Heart left ventricle (tissue), 16 donors: Measurements from ENCODE around the gene SNX15. TPM values are rescaled to one million over a fixed set of nuclear protein-coding genes. Genes with fewer than 3 reads are reported as not detected.

Experiments used
- ATAC-seq, 4 donors: fragments of 200-7000 bp; cut with Tn5 transposase; one replicate each; pipeline ENCODE4 v1.9.1; 2020 to 2022; ENCODE audit warnings: moderate library complexity in 4 of 4, mild to moderate bottlenecking in 3 of 4, moderate number of reproducible peaks in 1 of 4
- DNase-seq, 5 donors: peaks; one replicate each; pipeline ENCODE4 v3.0.0-alpha.2; 2020
- H3K27ac ChIP-seq, 12 donors: fragments of 200-600 bp; sonication (generic) in 4 of 12; one replicate each; pipeline versions ENCODE4 v1.5.0 to v1.8.0; 2016 to 2022; ENCODE audit warnings: mild to moderate bottlenecking in 2 of 12
- H3K27me3 ChIP-seq, 9 donors: fragments of 200-600 bp; sonication (generic) in 2 of 9; one replicate each; pipeline versions ENCODE4 v1.5.1 to v1.8.0; 2016 to 2022; ENCODE audit warnings: mild to moderate bottlenecking in 3 of 9
- H3K36me3 ChIP-seq, 9 donors: fragments of 200-600 bp; sonication (generic) in 2 of 9; one replicate each; pipeline versions ENCODE4 v1.5.0 to v1.8.0; 2018 to 2022; ENCODE audit warnings: mild to moderate bottlenecking in 2 of 9
- H3K4me1 ChIP-seq, 12 donors: fragments of 200-600 bp; sonication (generic) in 4 of 12; one replicate each; pipeline versions ENCODE4 v1.5.0 to v1.8.0; 2016 to 2022; ENCODE audit warnings: mild to moderate bottlenecking in 3 of 12
- H3K4me3 ChIP-seq, 12 donors: fragments of 200-600 bp; sonication (generic) in 4 of 12; one replicate each; pipeline versions ENCODE4 v1.5.0 to v1.8.0; 2017 to 2022; ENCODE audit warnings: mild to moderate bottlenecking in 9 of 12, moderate library complexity in 4 of 12
- H3K9me3 ChIP-seq, 12 donors: fragments of 200-600 bp; sonication (generic) in 4 of 12; one replicate each; pipeline versions ENCODE4 v1.5.0 to v1.8.0; 2016 to 2022; ENCODE audit warnings: mild to moderate bottlenecking in 1 of 12
- POLR2A ChIP-seq, 2 donors: fragments of 450-650 bp; IDR thresholded peaks; one replicate each; pipeline ENCODE4 v1.6.1; 2017; ENCODE audit warnings: antibody characterized with exemption in 2 of 2, mild to moderate bottlenecking in 2 of 2, moderate library complexity in 2 of 2
- WGBS, 4 donors: extraction: QIAGEN DNeasy Blood & Tissue Kit in 2 of 4; methylation state at CpG; one replicate each; pipeline versions ENCODE4 v1.1.5 to v1.1.7; 2013 to 2018; 5-methylcytosine and 5-hydroxymethylcytosine counted together
- intact Hi-C, 10 donors: fragments of 100-400 bp; cut with DNase I; formaldehyde crosslinking; loops; one replicate each; pipeline versions ENCODE4 v1.11.1 to v1.14.2; 2022
- polyA plus RNA-seq, 2 donors: library from polyadenylated mRNA; stranded (reverse); fragments of 200-250 nt; gene quantifications; one replicate each; pipeline ENCODE4 v1.2.3, GENCODE V29; 2013
- total RNA-seq, 9 donors: library from RNA; depleted of rRNA in 2 of 9; stranded (reverse); fragments of >200 nt in 2 of 9; fragmentation: NEBNext Ultra II Directional in 3 of 9; extraction: Animal tissue kit (Norgen Biotek cat#: 25700) in 3 of 9; gene quantifications; one replicate each; pipeline versions ENCODE4 v1.1.0 to v1.2.4, GENCODE V29; 2016 to 2023
- TF ChIP-seq, protein P1 (sequence below), 12 donors: fragments of 200-600 bp; sonication (generic) in 4 of 12; IDR thresholded peaks; one replicate each; pipeline versions ENCODE4 v1.5.0 to v1.8.0; 2018 to 2022; ENCODE audit warnings: antibody characterized with exemption in 12 of 12, mild to moderate bottlenecking in 5 of 12
- donor health status: ischemic (EF 13 %, LVEDD 7.1; RV severe dilation, severe dysfunction).
- donor health status: healthy with polysubstance abuse.
- donor health status: DM: no; HTN: yes; CAD: no.
- donor health status: DM: no; HTN: no; CAD: no.
- donor health status: ischemic (EF 25% LVEDD 6.9; RV normal size, moderate dysfunction).
- donor health status: ischemic (EF 25% LVEDD 5.7; RV mildly dilated, moderate dysfunction).
- donor health status: healthy.
- donor health status: DM: yes; HTN: yes; CAD: no.
- donor health status: ischemic (EF 35%, LVEDD 5.7; RV mildly dilated, moderate dysfunction).
- donor health status: nonischemic (EF 11% LVEDD 7.7; RV severe dilation, severe dysfunction).
- donor health status: DM: yes; HTN: yes; CAD: no.
- donor health status: PGD.
- donor health status: ischemic (EF 29% LVEDD 5.4; RV normal size, mild dysfunction).
- donor health status: nonischemic (EF 23%, LVEDD 6.1; RV moderate dilation, normal function).

The SNX15 gene
- total and polyA plus RNA-seq, 11 donors = 12.7 to 33.0 (median 17.9) TPM

DNA sequence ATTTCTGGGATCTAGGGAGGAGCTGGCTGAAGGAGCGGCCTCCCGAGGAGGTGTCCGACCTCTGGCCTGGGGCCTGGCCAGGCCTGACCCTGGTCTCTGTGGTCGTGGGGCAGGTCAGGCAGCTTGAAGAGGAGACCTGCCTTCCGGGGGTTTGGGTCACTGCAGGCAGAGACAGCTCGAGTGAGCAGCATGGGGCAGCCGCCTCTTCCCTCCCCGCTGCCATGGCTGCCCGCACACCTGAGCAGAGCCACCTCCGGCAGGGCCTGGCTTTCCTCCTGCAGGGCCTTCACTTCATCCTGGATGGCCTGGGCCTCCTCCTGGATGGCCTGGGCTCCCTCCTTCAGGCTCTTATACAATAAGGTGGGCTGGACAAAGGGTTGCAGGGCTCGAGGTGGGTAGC, 39.1 kb downstream of the SNX15 start:
- ATAC-seq = no peak

GRCh38 chr11:65066805-65067291, 39.6 kb downstream of the SNX15 start:
- no peaks in the 10 kb centered on the region for H3K9me3 ChIP-seq
- H3K27me3 ChIP-seq = no peaks in the 10 kb centered on the region
- WGBS, 4 donors = 69 to 86% (median 83%) methylated on average over 3 to 4 of the region's 4 CpGs
- TF ChIP-seq POLR2A (IDR thresholded peaks at IDR 0.05) = no peak
- TF ChIP-seq, protein P1, sequence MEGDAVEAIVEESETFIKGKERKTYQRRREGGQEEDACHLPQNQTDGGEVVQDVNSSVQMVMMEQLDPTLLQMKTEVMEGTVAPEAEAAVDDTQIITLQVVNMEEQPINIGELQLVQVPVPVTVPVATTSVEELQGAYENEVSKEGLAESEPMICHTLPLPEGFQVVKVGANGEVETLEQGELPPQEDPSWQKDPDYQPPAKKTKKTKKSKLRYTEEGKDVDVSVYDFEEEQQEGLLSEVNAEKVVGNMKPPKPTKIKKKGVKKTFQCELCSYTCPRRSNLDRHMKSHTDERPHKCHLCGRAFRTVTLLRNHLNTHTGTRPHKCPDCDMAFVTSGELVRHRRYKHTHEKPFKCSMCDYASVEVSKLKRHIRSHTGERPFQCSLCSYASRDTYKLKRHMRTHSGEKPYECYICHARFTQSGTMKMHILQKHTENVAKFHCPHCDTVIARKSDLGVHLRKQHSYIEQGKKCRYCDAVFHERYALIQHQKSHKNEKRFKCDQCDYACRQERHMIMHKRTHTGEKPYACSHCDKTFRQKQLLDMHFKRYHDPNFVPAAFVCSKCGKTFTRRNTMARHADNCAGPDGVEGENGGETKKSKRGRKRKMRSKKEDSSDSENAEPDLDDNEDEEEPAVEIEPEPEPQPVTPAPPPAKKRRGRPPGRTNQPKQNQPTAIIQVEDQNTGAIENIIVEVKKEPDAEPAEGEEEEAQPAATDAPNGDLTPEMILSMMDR (IDR thresholded peaks at IDR 0.05) = no peak
- no peaks in the 10 kb centered on the region for H3K4me1 ChIP-seq
- intact Hi-C loops = no loop called here
- no peaks in the 10 kb centered on the region for H3K36me3 ChIP-seq
- no peak overlapping the region for H3K27ac ChIP-seq
- DNase-seq (no peak), ATAC-seq (no peak)
- H3K4me3 ChIP-seq = no peak overlapping the region

More for the DNA sequence above, 39.1 kb downstream of the SNX15 start:
- H3K4me1 ChIP-seq = no peaks in the 10 kb centered on the region
- H3K9me3 ChIP-seq = no peaks in the 10 kb centered on the region
- TF ChIP-seq POLR2A (IDR thresholded peaks at IDR 0.05) = no peak
- TF ChIP-seq, protein P1 (IDR thresholded peaks at IDR 0.05) = no peak
- H3K27ac ChIP-seq = no peak overlapping the region
- H3K4me3 ChIP-seq = no peak overlapping the region
- intact Hi-C loops = no loop called here
- no peak for DNase-seq
- 72 to 84% (median 74%) methylated on average over 2 to 11 of the region's 11 CpGs for WGBS, 4 donors
- H3K27me3 ChIP-seq = no peaks in the 10 kb centered on the region
- no peaks in the 10 kb centered on the region for H3K36me3 ChIP-seq

- ATAC-seq (no peak), DNase-seq (no peak)
- H3K27me3 ChIP-seq = no peaks in the 10 kb centered on the region
- no peaks in the 10 kb centered on the region for H3K36me3 ChIP-seq
- WGBS, 4 donors = 78 to 89% (median 84%) methylated on average over 10 of the region's 10 CpGs
- no peak overlapping the region for H3K27ac ChIP-seq
- TF ChIP-seq, protein P1 (IDR thresholded peaks at IDR 0.05) = no peak
- TF ChIP-seq POLR2A (IDR thresholded peaks at IDR 0.05) = no peak
- no peaks in the 10 kb centered on the region for H3K4me1 ChIP-seq
- intact Hi-C loops = no loop called here
- no peaks in the 10 kb centered on the region for H3K9me3 ChIP-seq
- H3K4me3 ChIP-seq = no peak overlapping the region
Measured at GRCh38 chr11:65067446-65067845, 40.2 kb downstream of the SNX15 start.

- Histone ChIP-seq H3K4me3 (no peak overlapping the region), H3K4me1 (no peaks in the 10 kb centered on the region), H3K9me3 (no peaks in the 10 kb centered on the region), H3K27ac (no peak overlapping the region), H3K27me3 (no peaks in the 10 kb centered on the region), H3K36me3 (no peaks in the 10 kb centered on the region)
- WGBS, 4 donors = 60 to 71% (median 70%) methylated on average over 9 of the region's 9 CpGs
- ATAC-seq (no peak), DNase-seq (no peak)
- intact Hi-C loops = no loop called here
- TF ChIP-seq POLR2A (IDR thresholded peaks at IDR 0.05) = no peak
- TF ChIP-seq, protein P1 (IDR thresholded peaks at IDR 0.05) = no peak
Measured at GRCh38 chr11:65069217-65069616, 42.0 kb downstream of the SNX15 start.
